HCT116 (cell line): ENCODE measurements around the gene NUP133. TPM values are rescaled to one million over a fixed set of nuclear protein-coding genes. Genes with fewer than 3 reads are reported as not detected.

Experiments used
- ATAC-seq: fragments of 200-7000 bp; cut with Tn5 transposase; 2 replicates; pipeline ENCODE4 v1.9.1; 2020; ENCODE audit warnings: mild to moderate bottlenecking, moderate library complexity
- BruUV-seq: library from RNA; stranded (reverse); fragments of 400-500 nt; replicated peaks from 2 replicates; lab custom pipeline; 2021; lab: Mats Ljungman, UMichigan
- CTCF ChIA-PET: fragments of 300-600 bp; sonication (Branson Sonifier 250); formaldehyde crosslinking; loops from one replicate; lab custom pipeline; 2021; ENCODE audit warnings: antibody characterized with exemption; lab: Charles Lee
- POLR2A ChIA-PET: fragments of 300-600, 350-600 bp; sonication (Branson Sonifier 250); formaldehyde crosslinking; loops from one replicate; lab custom pipeline; 2021; ENCODE audit warnings: antibody characterized with exemption; lab: Charles Lee
- RAD21 ChIA-PET, 2 experiments: fragments of 300-600 bp; sonication (Branson Sonifier 250); formaldehyde crosslinking; loops; one replicate each; lab custom pipeline; 2023; ENCODE audit warnings: low total read pairs in 2 of 2; ENCODE audit not compliant: uncharacterized antibody in 2 of 2, unreplicated experiment in 2 of 2, low non-redundant PET in 1 of 2; lab: Charles Lee
- DNase-seq: peaks from one replicate; pipeline ENCODE4 v3.0.0-alpha.2; 2010; ENCODE audit warnings: low read depth, low spot score
- H2AFZ ChIP-seq: fragments of 200-600 bp; shearing (Covaris generic), sonication (generic); 2 replicates; pipeline ENCODE4 v1.6.1; 2017; ENCODE audit warnings: low read depth, mixed run types, mixed read lengths, antibody characterized with exemption, low read length; ENCODE audit not compliant: poor library complexity, severe bottlenecking
- H3K27ac ChIP-seq: 2 replicates; pipeline ENCODE4 v1.5.1; 2012; ENCODE audit warnings: low read depth, low read length
- H3K27me3 ChIP-seq: fragments of 200-600 bp; sonication (generic); 2 replicates; pipeline ENCODE4 v1.6.1; 2016; ENCODE audit warnings: mixed run types, low read length, mixed read lengths; ENCODE audit not compliant: insufficient read depth
- H3K36me3 ChIP-seq, 2 experiments: fragments of 200-500 bp in 1 of 2; fragments of 200-600 bp in 1 of 2; sonication (Bioruptor generic) in 1 of 2; sonication (generic) in 1 of 2; 2 replicates each; pipeline versions ENCODE4 v1.5.1 to v1.6.1; 2014 to 2016; ENCODE audit warnings: low read length in 2 of 2, inconsistent platforms in 1 of 2, mixed read lengths in 1 of 2, mixed run types in 1 of 2; ENCODE audit not compliant: insufficient read depth in 2 of 2, control insufficient read depth in 1 of 2
- H3K4me1 ChIP-seq, 2 experiments: fragments of 200-600 bp in 1 of 2; sonication (generic) in 1 of 2; 2 replicates each; pipeline versions ENCODE4 v1.5.1 to v1.6.1; 2012 to 2017; ENCODE audit warnings: low read length in 2 of 2, inconsistent platforms in 1 of 2, mild to moderate bottlenecking in 1 of 2, mixed read lengths in 1 of 2, mixed run types in 1 of 2, moderate library complexity in 1 of 2; ENCODE audit not compliant: insufficient read depth in 2 of 2, control insufficient read depth in 1 of 2
- H3K4me2 ChIP-seq: fragments of 200-600 bp; sonication (generic); 2 replicates; pipeline ENCODE4 v1.6.1; 2017; ENCODE audit warnings: mixed run types, low read length, mixed read lengths
- H3K4me3 ChIP-seq, 2 experiments: fragments of 200-600 bp in 1 of 2; sonication (generic) in 1 of 2; replicated peaks in 1 of 2; 2 replicates each; pipeline ENCODE4 v1.5.1; 2011 to 2016; ENCODE audit warnings: low read length in 2 of 2, control low read depth in 1 of 2, low read depth in 1 of 2, mild to moderate bottlenecking in 1 of 2, mixed read lengths in 1 of 2, mixed run types in 1 of 2
- H3K79me2 ChIP-seq: fragments of 200-600 bp; sonication (generic); 2 replicates; pipeline ENCODE4 v1.6.1; 2017; ENCODE audit warnings: mild to moderate bottlenecking, mixed run types, low read length, moderate library complexity, mixed read lengths; ENCODE audit not compliant: insufficient read depth
- H3K9ac ChIP-seq: fragments of 200-600 bp; sonication (generic); 2 replicates; pipeline ENCODE4 v1.6.1; 2016; ENCODE audit warnings: low read length, mixed read lengths
- H3K9me2 ChIP-seq: fragments of 200-600 bp; sonication (generic), shearing (Covaris generic); 2 replicates; pipeline ENCODE4 v1.6.1; 2017; ENCODE audit warnings: mixed run types, mild to moderate bottlenecking, moderate library complexity; ENCODE audit not compliant: insufficient read depth
- H3K9me3 ChIP-seq, 2 experiments: fragments of 200-500 bp in 1 of 2; fragments of 200-600 bp in 1 of 2; sonication (Bioruptor generic) in 1 of 2; sonication (generic) in 1 of 2; 2 replicates each; pipeline ENCODE4 v1.6.1; 2014 to 2017; ENCODE audit warnings: low read length in 2 of 2, mixed read lengths in 2 of 2, inconsistent platforms in 1 of 2, low read depth in 1 of 2, mild to moderate bottlenecking in 1 of 2, mixed run types in 1 of 2, moderate library complexity in 1 of 2; ENCODE audit not compliant: control insufficient read depth in 1 of 2, insufficient read depth in 1 of 2
- H4K20me1 ChIP-seq: fragments of 200-600 bp; sonication (generic), shearing (Covaris generic); 2 replicates; pipeline ENCODE4 v1.6.1; 2017; ENCODE audit warnings: mixed run types, mild to moderate bottlenecking, moderate library complexity; ENCODE audit not compliant: insufficient read depth
- POLR2AphosphoS5 ChIP-seq: IDR thresholded peaks from 2 replicates; pipeline ENCODE4 v1.6.1; 2011; ENCODE audit warnings: mild to moderate bottlenecking, low read depth, low read length, moderate library complexity
- SIN3A ChIP-seq: IDR thresholded peaks from 2 replicates; pipeline ENCODE4 v1.6.1; 2012; ENCODE audit warnings: low read depth
- TCF7L2 ChIP-seq: IDR thresholded peaks from 2 replicates; pipeline ENCODE4 v1.7.0; 2011; ENCODE audit warnings: borderline replicate concordance, inconsistent platforms; ENCODE audit not compliant: insufficient read depth, insufficient read length; ENCODE audit errors: extremely low read depth
- intact Hi-C: fragments of 100-400 bp; cut with micrococcal nuclease; formaldehyde crosslinking; loops from 2 replicates; pipeline ENCODE4 v1.10.0; 2022
- total RNA-seq: library from RNA; stranded (reverse); gene quantifications from one replicate; pipeline ENCODE4 v1.2.1, GENCODE V29; 2021; ENCODE audit not compliant: unreplicated experiment
- TF ChIP-seq, protein P1 (sequence below), 3 experiments: fragments of 200-600 bp in 1 of 3; sonication (generic) in 1 of 3; IDR thresholded peaks in 2 of 3; conservative IDR thresholded peaks in 1 of 3; 2 replicates each; pipeline ENCODE4 v1.5.1; 2012 to 2017; ENCODE audit warnings: low read depth in 2 of 3, low read length in 2 of 3, antibody characterized with exemption in 1 of 3, borderline replicate concordance in 1 of 3, control low read depth in 1 of 3, mild to moderate bottlenecking in 1 of 3, mixed read lengths in 1 of 3, mixed run types in 1 of 3, moderate library complexity in 1 of 3; ENCODE audit not compliant: insufficient read depth in 1 of 3
- TF ChIP-seq, protein P2 (sequence below): IDR thresholded peaks from 2 replicates; pipeline ENCODE4 v1.6.1; 2011; ENCODE audit warnings: mild to moderate bottlenecking, low read length, moderate library complexity; ENCODE audit not compliant: insufficient replicate concordance; ENCODE audit errors: extremely low read depth

Gene NUP133
- total RNA-seq, 1 experiment from 2014 or later = 52.5 TPM

GRCh38 chr1:229507951-229508822 is at the start of gene NUP133 (continued):
- TF ChIP-seq, protein P1, sequence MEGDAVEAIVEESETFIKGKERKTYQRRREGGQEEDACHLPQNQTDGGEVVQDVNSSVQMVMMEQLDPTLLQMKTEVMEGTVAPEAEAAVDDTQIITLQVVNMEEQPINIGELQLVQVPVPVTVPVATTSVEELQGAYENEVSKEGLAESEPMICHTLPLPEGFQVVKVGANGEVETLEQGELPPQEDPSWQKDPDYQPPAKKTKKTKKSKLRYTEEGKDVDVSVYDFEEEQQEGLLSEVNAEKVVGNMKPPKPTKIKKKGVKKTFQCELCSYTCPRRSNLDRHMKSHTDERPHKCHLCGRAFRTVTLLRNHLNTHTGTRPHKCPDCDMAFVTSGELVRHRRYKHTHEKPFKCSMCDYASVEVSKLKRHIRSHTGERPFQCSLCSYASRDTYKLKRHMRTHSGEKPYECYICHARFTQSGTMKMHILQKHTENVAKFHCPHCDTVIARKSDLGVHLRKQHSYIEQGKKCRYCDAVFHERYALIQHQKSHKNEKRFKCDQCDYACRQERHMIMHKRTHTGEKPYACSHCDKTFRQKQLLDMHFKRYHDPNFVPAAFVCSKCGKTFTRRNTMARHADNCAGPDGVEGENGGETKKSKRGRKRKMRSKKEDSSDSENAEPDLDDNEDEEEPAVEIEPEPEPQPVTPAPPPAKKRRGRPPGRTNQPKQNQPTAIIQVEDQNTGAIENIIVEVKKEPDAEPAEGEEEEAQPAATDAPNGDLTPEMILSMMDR (IDR thresholded peaks at IDR 0.05 in 2 of 3, conservative IDR thresholded peaks at IDR 0.05 in 1 of 3; ENCODE audit: borderline replicate concordance in 1 of 3, insufficient read depth in 1 of 3, low read depth in 2 of 3, low read length in 2 of 3) = no peak
- TF ChIP-seq TCF7L2 (peak; percentile 61), SIN3A (peak; percentile 83), POLR2AphosphoS5 (peak; percentile 99)

- intact Hi-C loops = loop anchor here (5.0 kb wide), 1 partner anchor 755 kb away; no protein-coding TSS in a partner anchor
- Histone ChIP-seq H3K27me3 (no peaks in the 10 kb centered on the region), H3K79me2 (peaks cover 42% of the 10 kb centered on the region), H3K36me3 (no peaks in the 10 kb centered on the region), H4K20me1 (no peaks in the 10 kb centered on the region), H3K9me2 (no peaks in the 10 kb centered on the region)
- CTCF ChIA-PET = no interaction called here
- TF ChIP-seq, protein P2, sequence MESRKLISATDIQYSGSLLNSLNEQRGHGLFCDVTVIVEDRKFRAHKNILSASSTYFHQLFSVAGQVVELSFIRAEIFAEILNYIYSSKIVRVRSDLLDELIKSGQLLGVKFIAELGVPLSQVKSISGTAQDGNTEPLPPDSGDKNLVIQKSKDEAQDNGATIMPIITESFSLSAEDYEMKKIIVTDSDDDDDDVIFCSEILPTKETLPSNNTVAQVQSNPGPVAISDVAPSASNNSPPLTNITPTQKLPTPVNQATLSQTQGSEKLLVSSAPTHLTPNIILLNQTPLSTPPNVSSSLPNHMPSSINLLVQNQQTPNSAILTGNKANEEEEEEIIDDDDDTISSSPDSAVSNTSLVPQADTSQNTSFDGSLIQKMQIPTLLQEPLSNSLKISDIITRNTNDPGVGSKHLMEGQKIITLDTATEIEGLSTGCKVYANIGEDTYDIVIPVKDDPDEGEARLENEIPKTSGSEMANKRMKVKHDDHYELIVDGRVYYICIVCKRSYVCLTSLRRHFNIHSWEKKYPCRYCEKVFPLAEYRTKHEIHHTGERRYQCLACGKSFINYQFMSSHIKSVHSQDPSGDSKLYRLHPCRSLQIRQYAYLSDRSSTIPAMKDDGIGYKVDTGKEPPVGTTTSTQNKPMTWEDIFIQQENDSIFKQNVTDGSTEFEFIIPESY = no peak
- TF ChIP-seq, all 23 proteins: peak for 0
- POLR2A ChIA-PET = no interaction called here
- Histone ChIP-seq H3K27ac (no peak overlapping the region), H2AFZ (no peak overlapping the region), H3K4me3 (peak overlapping the region; percentile 61 to 84), H3K4me2 (peak overlapping the region; percentile 93), H3K9me3 (no peaks in the 10 kb centered on the region), H3K9ac (peak overlapping the region; percentile 79), H3K4me1 (peaks cover 10 to 24% of the 10 kb centered on the region in 2 experiments)
- DNase-seq (no peak), ATAC-seq (no peak)
- BruUV-seq = TSS peak; percentile 56
- RAD21 ChIA-PET = no interaction called here
These were observed 49.2 kb upstream of the NUP133 start for GRCh38 chr1:229557200-229557850.
